GM12865 (cell line): Measurements from ENCODE around the gene HSPG2.
"Not testable (repeated sequence)": the region's sequence is repeated elsewhere in the genome, so short reads cannot be mapped to it uniquely, and the experiment has no call there.

Experiments used
- DNase-seq: peaks from one replicate; pipeline ENCODE4 v3.0.0; 2010; ENCODE audit warnings: low read depth
- H3K4me3 ChIP-seq: 2 replicates; pipeline ENCODE4 v1.5.1; 2011; ENCODE audit warnings: mild to moderate bottlenecking, low read depth, low read length, control low read depth
- TF ChIP-seq, protein P1 (sequence below): IDR thresholded peaks from 2 replicates; pipeline ENCODE4 v1.5.1; 2011; ENCODE audit warnings: low read length, control low read depth, low read depth, inconsistent platforms; ENCODE audit not compliant: insufficient read depth; ENCODE audit errors: missing control alignments

The HSPG2 gene

DNA sequence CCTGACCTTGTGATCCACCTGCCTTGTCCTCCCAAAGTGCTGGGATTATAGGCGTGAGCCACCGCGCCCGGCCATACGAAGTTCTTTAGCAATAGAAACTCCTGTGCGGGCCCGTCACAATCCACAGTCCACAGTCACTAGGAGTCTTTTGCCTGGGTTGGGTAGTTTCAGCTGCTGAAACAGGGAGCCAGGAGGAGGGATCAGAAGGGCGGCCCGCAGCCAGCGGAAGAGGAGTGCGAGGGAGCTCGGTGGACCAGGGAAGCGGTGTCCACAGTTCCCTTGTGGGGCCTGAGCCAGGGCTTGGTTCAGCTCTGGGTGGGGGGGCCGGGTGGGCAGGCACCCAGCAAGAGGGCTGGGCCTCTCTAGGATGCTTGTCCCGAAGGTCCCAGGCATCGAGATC is 17.9 kb upstream of the HSPG2 start:
- no peak overlapping the region for H3K4me3 ChIP-seq
- DNase-seq = no peak
- TF ChIP-seq, protein P1, sequence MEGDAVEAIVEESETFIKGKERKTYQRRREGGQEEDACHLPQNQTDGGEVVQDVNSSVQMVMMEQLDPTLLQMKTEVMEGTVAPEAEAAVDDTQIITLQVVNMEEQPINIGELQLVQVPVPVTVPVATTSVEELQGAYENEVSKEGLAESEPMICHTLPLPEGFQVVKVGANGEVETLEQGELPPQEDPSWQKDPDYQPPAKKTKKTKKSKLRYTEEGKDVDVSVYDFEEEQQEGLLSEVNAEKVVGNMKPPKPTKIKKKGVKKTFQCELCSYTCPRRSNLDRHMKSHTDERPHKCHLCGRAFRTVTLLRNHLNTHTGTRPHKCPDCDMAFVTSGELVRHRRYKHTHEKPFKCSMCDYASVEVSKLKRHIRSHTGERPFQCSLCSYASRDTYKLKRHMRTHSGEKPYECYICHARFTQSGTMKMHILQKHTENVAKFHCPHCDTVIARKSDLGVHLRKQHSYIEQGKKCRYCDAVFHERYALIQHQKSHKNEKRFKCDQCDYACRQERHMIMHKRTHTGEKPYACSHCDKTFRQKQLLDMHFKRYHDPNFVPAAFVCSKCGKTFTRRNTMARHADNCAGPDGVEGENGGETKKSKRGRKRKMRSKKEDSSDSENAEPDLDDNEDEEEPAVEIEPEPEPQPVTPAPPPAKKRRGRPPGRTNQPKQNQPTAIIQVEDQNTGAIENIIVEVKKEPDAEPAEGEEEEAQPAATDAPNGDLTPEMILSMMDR = no peak

DNA sequence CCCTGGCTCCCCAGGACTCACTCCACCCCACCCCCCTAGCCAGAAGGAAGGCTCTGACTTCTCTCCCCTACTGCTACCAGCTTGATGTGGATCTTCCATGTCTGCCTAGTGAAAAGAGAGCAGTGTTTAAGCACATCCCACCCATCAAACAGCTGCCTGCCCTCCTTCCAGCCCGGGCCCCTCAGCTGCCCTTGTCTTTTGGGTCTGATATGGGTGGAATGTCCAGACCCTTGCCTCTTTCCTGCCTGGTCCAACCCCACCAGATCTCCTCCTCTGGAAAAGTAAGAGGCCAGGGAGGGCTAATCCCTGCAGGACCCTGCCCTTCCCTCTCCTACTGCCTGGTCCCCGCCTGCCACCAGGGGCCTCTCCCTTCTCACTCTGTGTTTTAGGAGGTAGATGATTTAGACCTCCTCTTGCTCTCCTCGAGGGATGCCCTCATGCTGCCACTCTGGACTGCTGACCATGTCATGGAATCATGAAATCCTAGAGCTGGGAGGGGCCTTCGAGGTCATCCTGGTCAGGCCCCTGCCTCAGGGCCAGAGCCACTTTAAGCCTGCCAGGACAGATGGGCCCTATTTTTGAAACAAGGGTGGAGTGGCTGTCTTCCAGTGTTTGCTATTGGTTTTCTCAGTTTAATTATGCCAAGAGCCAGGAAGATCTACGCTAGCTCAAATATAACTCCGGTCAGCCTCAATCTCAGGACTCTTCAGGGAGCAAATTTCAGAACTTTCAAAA is 15.8 kb upstream of the HSPG2 start:
- TF ChIP-seq, protein P1 = no peak
- no peak overlapping the region for H3K4me3 ChIP-seq
- DNase-seq = no peak

DNA sequence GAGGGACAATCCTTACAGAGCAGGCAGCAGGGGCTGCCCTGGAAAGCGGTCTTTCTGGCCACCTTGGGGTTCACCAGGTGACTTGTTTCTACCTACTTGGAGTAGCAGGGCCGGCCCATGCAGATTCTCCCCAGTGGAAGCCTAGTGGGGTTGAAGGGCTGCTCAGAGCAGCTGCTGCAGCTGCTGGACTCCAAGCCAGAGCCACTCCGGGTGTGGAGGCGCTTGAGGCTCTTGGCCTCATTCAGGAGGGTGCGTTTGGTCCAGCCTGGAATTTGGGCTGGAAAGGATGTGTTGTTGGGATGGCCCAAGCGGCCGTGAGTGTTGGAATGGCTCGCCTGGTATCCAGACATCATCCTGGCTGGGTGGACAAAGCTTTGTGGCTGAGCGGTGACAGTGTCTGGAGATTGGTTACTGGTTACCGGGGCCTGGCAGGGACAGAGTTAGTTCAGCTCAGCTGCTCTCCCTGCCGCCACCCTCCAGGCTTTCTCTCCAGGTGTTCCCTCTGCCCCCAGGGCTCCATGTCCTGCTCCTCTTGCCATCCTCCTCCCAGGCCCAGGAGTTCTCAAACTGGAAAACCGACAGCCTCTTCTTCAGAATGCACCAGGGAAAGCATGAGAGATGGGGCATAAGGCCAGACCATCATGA is 14.2 kb upstream of the HSPG2 start:
- H3K4me3 ChIP-seq = no peak overlapping the region
- TF ChIP-seq, protein P1 = no peak
- no peak for DNase-seq

DNA sequence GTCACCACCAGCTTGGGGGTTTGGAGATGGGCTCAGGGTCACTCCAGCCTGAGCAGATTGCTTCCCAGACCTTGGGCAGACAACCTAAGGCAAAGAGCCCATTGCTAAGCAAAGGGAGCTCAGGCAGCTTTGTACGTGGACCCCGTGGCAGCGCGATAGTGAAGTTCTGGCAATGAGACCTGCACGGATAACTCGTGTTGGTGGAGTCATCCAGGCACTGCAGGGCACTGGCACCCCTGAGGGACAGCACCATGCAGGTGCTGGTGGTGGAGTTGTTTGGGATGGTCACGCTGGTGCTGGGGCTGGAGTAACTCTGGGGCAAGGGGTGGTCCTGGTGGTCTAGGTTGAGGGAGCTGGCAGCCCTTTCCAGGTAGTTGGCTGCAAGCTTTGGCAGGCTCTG is 13.6 kb upstream of the HSPG2 start:
- H3K4me3 ChIP-seq = no peak overlapping the region
- TF ChIP-seq, protein P1 = no peak
- no peak for DNase-seq

DNA sequence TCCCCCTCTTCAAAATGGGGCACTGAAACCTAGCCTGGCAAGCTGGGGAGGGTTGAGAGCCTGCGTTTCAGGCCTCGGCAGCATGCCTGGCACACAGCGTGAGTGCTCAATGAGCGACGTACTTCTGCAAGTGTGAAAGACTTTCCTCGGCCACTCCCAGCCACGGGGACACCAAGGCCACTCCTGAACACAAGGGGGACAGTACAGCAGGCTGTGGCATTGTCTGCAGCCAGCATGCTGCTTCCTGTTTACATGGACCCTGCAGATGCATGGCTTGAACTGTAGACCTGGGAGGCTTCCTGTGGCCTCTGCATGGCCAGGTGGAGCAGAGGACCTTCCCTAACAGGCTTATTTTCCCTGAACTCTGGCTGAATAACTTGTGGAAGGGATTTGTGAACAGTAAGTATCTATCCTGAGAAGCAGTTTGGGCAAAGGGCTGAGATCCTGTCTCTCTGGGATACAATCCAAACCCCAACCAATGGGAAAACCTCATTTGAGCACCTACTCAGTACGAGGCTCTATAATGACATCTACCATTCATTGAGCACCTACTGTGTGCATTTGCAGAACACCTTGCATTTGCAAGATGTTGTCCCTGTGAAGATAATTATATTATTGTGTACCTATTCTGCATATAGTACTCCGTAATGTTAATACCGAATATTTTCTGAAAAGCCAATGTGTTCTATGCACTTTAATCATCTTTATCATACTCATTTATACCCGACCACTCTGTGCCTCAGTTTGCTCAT is 9.9 kb upstream of the HSPG2 start:
- H3K4me3 ChIP-seq = no peak overlapping the region
- TF ChIP-seq, protein P1 = no peak
- DNase-seq = no peak

DNA sequence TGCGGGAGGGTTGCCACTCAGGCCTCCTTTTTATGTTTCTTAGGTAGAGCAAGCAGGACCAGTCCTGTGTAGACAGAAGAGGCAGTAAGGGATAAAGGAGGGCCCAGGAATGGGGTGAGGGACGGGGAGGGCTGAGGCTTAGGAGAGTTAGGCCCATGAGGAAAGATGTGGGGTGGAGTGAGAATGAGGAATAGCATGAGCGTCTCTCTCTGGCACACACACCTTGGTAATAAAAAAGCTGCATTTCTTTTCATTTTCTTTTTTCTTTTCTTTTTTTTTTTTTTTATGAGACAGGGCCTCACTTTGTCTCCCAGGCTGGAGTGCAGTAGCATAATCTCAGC is 7.6 kb upstream of the HSPG2 start:
- H3K4me3 ChIP-seq = no peak overlapping the region
- TF ChIP-seq, protein P1 = no peak
- DNase-seq = no peak

DNA sequence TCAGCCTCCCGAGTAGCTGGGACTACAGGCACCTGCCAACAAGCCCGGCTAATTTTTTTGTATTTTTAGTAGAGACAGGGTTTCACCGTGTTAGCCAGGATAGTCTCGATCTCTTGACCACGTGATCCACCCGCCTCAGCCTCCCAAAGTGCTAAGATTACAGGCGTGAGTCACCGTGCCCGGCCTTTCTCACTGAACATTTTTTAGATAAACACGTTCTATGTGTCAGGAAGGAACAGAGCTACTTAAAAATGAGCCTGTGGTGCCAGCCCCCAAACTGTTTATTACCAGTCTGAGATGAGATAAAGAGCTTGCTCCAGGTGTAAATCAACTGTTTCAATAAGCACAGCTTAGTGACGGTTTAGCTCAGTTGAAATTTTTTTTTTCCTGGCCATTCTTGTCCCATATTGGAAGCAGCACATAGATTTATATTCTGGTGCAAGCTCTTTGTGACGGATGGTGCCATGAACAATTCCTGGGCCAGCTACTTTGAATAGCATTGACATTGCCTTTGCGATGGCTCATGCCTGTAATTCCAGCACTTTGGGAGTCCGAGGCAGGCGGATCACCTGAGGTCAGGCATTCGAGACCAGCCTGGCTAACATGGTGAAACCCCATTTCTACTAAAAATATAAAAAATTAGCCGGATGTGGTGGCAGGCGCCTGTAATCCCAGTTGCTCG is 6.0 kb upstream of the HSPG2 start:
- H3K4me3 ChIP-seq, DNase-seq: not testable (repeated sequence)
